Transverse colon (tissue), 4 donors: ENCODE data around the gene TGFB1. TPM values are rescaled to one million over a fixed set of nuclear protein-coding genes. Genes with fewer than 3 reads are reported as not detected.
A peak's percentile ranks its signal among the peaks of the same experiment; 100 is the strongest.

Experiments
- DNase-seq: peaks from one replicate; pipeline ENCODE4 v3.0.0-alpha.2; 2019
- H3K27ac ChIP-seq, 4 donors: fragments of 200-600 bp; sonication (generic); 2 replicates each; pipeline ENCODE4 v1.5.1; 2016 to 2018; ENCODE audit warnings: inconsistent platforms in 4 of 4
- H3K27me3 ChIP-seq: fragments of 200-600 bp; sonication (generic); 2 replicates; pipeline ENCODE4 v1.5.1; 2017; ENCODE audit warnings: inconsistent platforms
- H3K36me3 ChIP-seq, 4 donors: fragments of 200-600 bp; sonication (generic); 2 replicates each; pipeline ENCODE4 v1.5.1; 2017 to 2019; ENCODE audit warnings: inconsistent platforms in 4 of 4
- H3K4me1 ChIP-seq, 4 donors: fragments of 200-600 bp; sonication (generic); 2 replicates each; pipeline ENCODE4 v1.5.1; 2017 to 2020; ENCODE audit warnings: inconsistent platforms in 4 of 4
- H3K4me3 ChIP-seq, 4 donors: fragments of 200-600 bp; sonication (generic); 1 replicate in 1 of 4; 2 replicates in 3 of 4; pipeline versions ENCODE4 v1.5.1 to v1.6.1; 2017 to 2019; ENCODE audit warnings: inconsistent platforms in 4 of 4
- H3K9me3 ChIP-seq, 2 donors: fragments of 200-600 bp; sonication (generic); 2 replicates each; pipeline ENCODE4 v1.5.1; 2017 to 2019; ENCODE audit warnings: inconsistent platforms in 2 of 2
- CTCF ChIP-seq, 5 experiments: fragments of 200-600 bp in 3 of 5; fragments of 450-650 bp in 2 of 5; sonication (generic) in 3 of 5; IDR thresholded peaks; 1 replicate in 2 of 5; 2 replicates in 3 of 5; pipeline ENCODE4 v1.5.1; 2016 to 2017; ENCODE audit warnings: antibody characterized with exemption in 5 of 5, inconsistent platforms in 3 of 5, mild to moderate bottlenecking in 2 of 5, moderate library complexity in 1 of 5
- EP300 ChIP-seq: sonication (generic); formaldehyde crosslinking; IDR thresholded peaks from one replicate; pipeline ENCODE4 v1.6.1; 2017; ENCODE audit warnings: antibody characterized with exemption, low read depth
- POLR2A ChIP-seq: fragments of 450-650 bp; IDR thresholded peaks from one replicate; pipeline ENCODE4 v1.6.1; 2016; ENCODE audit warnings: antibody characterized with exemption, mild to moderate bottlenecking, moderate library complexity
- POLR2AphosphoS5 ChIP-seq, 3 donors: sonication (generic); formaldehyde crosslinking; IDR thresholded peaks; one replicate each; pipeline ENCODE4 v1.6.1; 2016; ENCODE audit warnings: antibody characterized with exemption in 3 of 3
- WGBS, 2 donors: methylation state at CpG; one replicate each; pipeline ENCODE4 v1.1.5; 2018; ENCODE audit warnings: low coverage in 1 of 2; 5-methylcytosine and 5-hydroxymethylcytosine counted together
- in situ Hi-C, 4 donors: fragments of 200-750 bp; cut with MboI; loops; one replicate each; pipeline versions ENCODE4 v1.15.0 to v1.15.1; 2017; ENCODE audit warnings: low sequenced_read_pairs in 3 of 4, low pct_ligation_motif_present in 1 of 4, low pct_unique_long_range_greater_than_20kb in 1 of 4
- intact Hi-C: fragments of 100-400 bp; cut with DNase I; formaldehyde crosslinking; loops from one replicate; pipeline ENCODE4 v1.15.1; 2023; ENCODE audit warnings: low total_unique reads
- total RNA-seq, 4 donors: library from RNA; depleted of rRNA; stranded (reverse); fragments of >200 nt; gene quantifications; one replicate each; pipeline ENCODE4 v1.1.0, GENCODE V29; 2016

The TGFB1 gene
- total RNA-seq, result 10 to 100 TPM in 2 of 4 donors, 1 to 10 TPM in 2; 4.4 to 30.3 (median 9.7) TPM

- peak within 1 kb of the TSS; percentile 67 to 75 (median 71) for H3K4me3 ChIP-seq
- peak within 1 kb of the TSS; percentile 87 to 90 (median 88) for H3K27ac ChIP-seq
- TF ChIP-seq POLR2A (no peak), POLR2AphosphoS5 (IDR thresholded peaks at IDR 0.05) (peak; percentile 13 to 76 (median 71)), EP300 (no peak), CTCF (IDR thresholded peaks at IDR 0.05) (peak; percentile 84 to 92 (median 84))
- peaks cover 5 to 49% (median 34%) of the 10 kb centered on the region in 4 donors for H3K4me1 ChIP-seq
- H3K27me3 ChIP-seq, result peaks cover 44% of the 10 kb centered on the region
- H3K36me3 ChIP-seq, result no peaks in the 10 kb centered on the region
- WGBS, 2 donors, result 1% methylated on average over 63 of the region's 78 CpGs; no CpG with 5 or more reads in 1 of the 2 donors
- DNase-seq, result peak; percentile 90
- in situ Hi-C loops (no loop called here), intact Hi-C loops (no loop called here)
- H3K9me3 ChIP-seq, result no peaks in the 10 kb centered on the region
Observed at GRCh38 chr19:41353466-41354342, at the start of gene TGFB1. Gene TGFB1 (minus strand): TSS chr19:41353922. CDS start chr19:41353044, 878 bp downstream.

DNA sequence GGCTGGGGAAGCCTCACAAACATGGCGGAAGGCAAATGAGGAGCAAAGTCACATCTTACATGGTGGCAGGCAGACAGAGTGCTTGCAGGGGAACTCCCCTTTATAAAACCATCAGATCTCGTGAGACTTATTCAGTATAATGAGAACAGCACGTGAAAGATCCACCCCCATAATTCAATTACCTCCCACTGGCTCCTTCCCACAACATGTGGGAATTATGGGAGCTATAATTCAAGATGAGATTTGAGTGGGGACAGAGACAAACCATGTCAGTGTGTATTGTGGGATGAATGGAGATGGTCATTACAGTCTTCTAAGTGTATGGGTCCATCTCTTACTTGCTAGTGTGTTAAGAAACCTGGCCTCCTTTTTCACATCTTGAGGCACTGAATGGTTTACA, 48.3 kb upstream of the TGFB1 start:
- no peaks in the 10 kb centered on the region for H3K27me3 ChIP-seq
- no peak overlapping the region for H3K4me3 ChIP-seq
- intact Hi-C loops (no loop called here), in situ Hi-C loops (no loop called here)
- no peak for TF ChIP-seq EP300
- no peak overlapping the region for H3K27ac ChIP-seq
- H3K4me1 ChIP-seq, result peaks cover 5 to 19% (median 12%) of the 10 kb centered on the region in 4 donors
- H3K9me3 ChIP-seq, result no peaks in the 10 kb centered on the region
- no peaks in the 10 kb centered on the region for H3K36me3 ChIP-seq
- DNase-seq, result no peak
- WGBS, 2 donors, result 61 to 73% methylated on average over 2 to 3 of the region's 3 CpGs

DNA sequence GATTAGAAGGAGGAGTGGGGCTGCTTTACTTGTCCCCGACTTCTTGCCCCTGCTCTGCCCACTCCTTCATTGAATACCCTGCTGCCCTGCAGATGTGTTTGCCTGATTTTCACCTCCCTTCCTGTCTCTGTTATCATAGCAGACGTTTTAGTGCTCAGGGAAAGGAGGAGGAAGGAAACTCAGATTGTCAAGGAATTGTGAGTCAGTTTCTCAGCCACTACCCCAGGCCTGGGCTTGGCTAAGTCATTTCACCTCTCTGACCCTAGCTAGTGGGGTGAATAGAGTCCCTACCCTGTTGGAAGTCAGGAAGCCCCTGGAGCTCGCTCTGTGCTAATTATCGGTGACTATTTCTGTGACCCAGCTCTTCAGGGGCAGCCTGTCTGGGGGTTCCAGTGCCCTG, 47.8 kb upstream of the TGFB1 start:
- no peak for DNase-seq
- H3K36me3 ChIP-seq, result no peaks in the 10 kb centered on the region
- no peak overlapping the region for H3K27ac ChIP-seq
- no peak overlapping the region for H3K4me3 ChIP-seq
- peaks cover 5 to 24% (median 17%) of the 10 kb centered on the region in 4 donors for H3K4me1 ChIP-seq
- no peak for TF ChIP-seq POLR2AphosphoS5 (IDR thresholded peaks at IDR 0.05)
- TF ChIP-seq CTCF (IDR thresholded peaks at IDR 0.05), result no peak
- no peak for TF ChIP-seq POLR2A
- TF ChIP-seq EP300, result no peak
- H3K27me3 ChIP-seq, result no peaks in the 10 kb centered on the region
- in situ Hi-C loops (no loop called here), intact Hi-C loops (no loop called here)
- H3K9me3 ChIP-seq, result no peaks in the 10 kb centered on the region
- 74 to 78% methylated on average over 2 to 4 of the region's 4 CpGs for WGBS, 2 donors

DNA sequence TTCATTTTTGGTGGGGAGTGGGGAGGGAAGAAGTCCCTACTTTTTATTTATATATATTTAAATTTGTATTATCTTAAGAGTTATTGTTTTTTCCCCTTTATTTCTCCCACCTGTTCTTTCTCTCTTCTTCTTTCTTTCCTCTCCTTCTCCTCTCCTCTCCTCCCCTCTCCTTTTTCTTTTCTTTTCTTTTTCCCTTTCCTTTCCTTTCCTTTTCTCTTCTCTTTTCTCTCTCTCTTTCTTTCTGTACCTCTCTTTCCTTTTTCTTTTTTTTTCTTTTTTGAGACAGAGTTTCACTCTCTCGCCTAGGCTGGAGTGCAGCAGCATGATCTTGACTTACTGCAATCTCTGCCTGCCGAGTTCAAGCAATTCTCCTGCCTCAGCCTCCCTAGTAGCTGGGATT, 45.8 kb upstream of the TGFB1 start:
- 89 to 93% methylated on average over 2 of the region's 2 CpGs for WGBS, 2 donors
- intact Hi-C loops, result no loop called here

More for the DNA sequence above, 45.8 kb upstream of the TGFB1 start:
- Histone ChIP-seq H3K4me1 (peaks cover 5 to 34% (median 21%) of the 10 kb centered on the region in 4 donors), H3K36me3 (no peaks in the 10 kb centered on the region), H3K27ac (no peak overlapping the region), H3K4me3 (no peak overlapping the region), H3K9me3 (no peaks in the 10 kb centered on the region), H3K27me3 (no peaks in the 10 kb centered on the region)
- in situ Hi-C loops, result no loop called here
- TF ChIP-seq POLR2AphosphoS5 (IDR thresholded peaks at IDR 0.05), result no peak
- TF ChIP-seq POLR2A, result no peak
- TF ChIP-seq EP300, result no peak
- TF ChIP-seq CTCF (IDR thresholded peaks at IDR 0.05), result no peak
- DNase-seq, result no peak
